ENCODE data around the gene CBX6. TPM values are rescaled to one million over a fixed set of nuclear protein-coding genes. Genes with fewer than 3 reads are reported as not detected.

The CBX6 gene
- polyA plus RNA-seq, 1 donor: 24.4 TPM

- DNase-seq (ENCODE audit: low read depth): no peak
These were observed 30.8 kb downstream of the CBX6 start for GRCh38 chr22:38841211-38841610.

GRCh38 chr22:38840129-38840528 is 31.9 kb downstream of the CBX6 start:
- DNase-seq (ENCODE audit: low read depth): no peak

- no peak for DNase-seq (ENCODE audit: low read depth)
These were observed 32.3 kb downstream of the CBX6 start for GRCh38 chr22:38839686-38840085.

GRCh38 chr22:38837414-38837928 is 34.5 kb downstream of the CBX6 start:
- no peak for DNase-seq (ENCODE audit: low read depth)

GRCh38 chr22:38835888-38836301 is 36.1 kb downstream of the CBX6 start:
- no peak for DNase-seq (ENCODE audit: low read depth)

- no peak for DNase-seq (ENCODE audit: low read depth)
These were observed 37.0 kb downstream of the CBX6 start for GRCh38 chr22:38834991-38835390.

GRCh38 chr22:38834215-38834953 is 37.6 kb downstream of the CBX6 start:
- DNase-seq (ENCODE audit: low read depth): no peak

- DNase-seq (ENCODE audit: low read depth): no peak
These were observed 39.0 kb downstream of the CBX6 start for GRCh38 chr22:38833061-38833460.

GRCh38 chr22:38832005-38832978 is 39.7 kb downstream of the CBX6 start:
- DNase-seq (ENCODE audit: low read depth): no peak

- no peak for DNase-seq (ENCODE audit: low read depth)
These were observed 40.7 kb downstream of the CBX6 start for GRCh38 chr22:38831166-38831945.

GRCh38 chr22:38830845-38831108 is 41.2 kb downstream of the CBX6 start:
- no peak for DNase-seq (ENCODE audit: low read depth)

- no peak for DNase-seq (ENCODE audit: low read depth)
These were observed 41.8 kb downstream of the CBX6 start for GRCh38 chr22:38830026-38830844.

- no peak for DNase-seq (ENCODE audit: low read depth)
These were observed 42.5 kb downstream of the CBX6 start for GRCh38 chr22:38829485-38829884.

GRCh38 chr22:38828616-38829205 is 43.3 kb downstream of the CBX6 start:
- no peak for DNase-seq (ENCODE audit: low read depth)

- no peak for DNase-seq (ENCODE audit: low read depth)
These were observed 43.8 kb downstream of the CBX6 start for GRCh38 chr22:38828191-38828590.

- no peak for DNase-seq (ENCODE audit: low read depth)
These were observed 44.5 kb downstream of the CBX6 start for GRCh38 chr22:38827510-38827909.

GRCh38 chr22:38826801-38827200 is 45.2 kb downstream of the CBX6 start:
- no peak for DNase-seq (ENCODE audit: low read depth)

- DNase-seq (ENCODE audit: low read depth): no peak
These were observed 45.6 kb downstream of the CBX6 start for GRCh38 chr22:38826386-38826785.

- peak; percentile 46 for DNase-seq (ENCODE audit: low read depth)
These were observed 47.4 kb downstream of the CBX6 start for GRCh38 chr22:38824585-38824984.

- no peak for DNase-seq (ENCODE audit: low read depth)
These were observed 48.4 kb downstream of the CBX6 start for GRCh38 chr22:38823637-38824036.

GRCh38 chr22:38823076-38823475 is 48.9 kb downstream of the CBX6 start:
- no peak for DNase-seq (ENCODE audit: low read depth)

All from forelimb muscle (tissue), 1 donor.